CD4-positive, alpha-beta T cell treated with Interleukin-6 at 100 ng/mL for 8 hours (primary cell): ENCODE measurements around the gene PPP1CB.

Source experiments
- DNase-seq: peaks from one replicate; pipeline ENCODE4 v3.0.0-alpha.2; 2020; ENCODE audit warnings: mixed read lengths, low spot score

The PPP1CB gene

DNA sequence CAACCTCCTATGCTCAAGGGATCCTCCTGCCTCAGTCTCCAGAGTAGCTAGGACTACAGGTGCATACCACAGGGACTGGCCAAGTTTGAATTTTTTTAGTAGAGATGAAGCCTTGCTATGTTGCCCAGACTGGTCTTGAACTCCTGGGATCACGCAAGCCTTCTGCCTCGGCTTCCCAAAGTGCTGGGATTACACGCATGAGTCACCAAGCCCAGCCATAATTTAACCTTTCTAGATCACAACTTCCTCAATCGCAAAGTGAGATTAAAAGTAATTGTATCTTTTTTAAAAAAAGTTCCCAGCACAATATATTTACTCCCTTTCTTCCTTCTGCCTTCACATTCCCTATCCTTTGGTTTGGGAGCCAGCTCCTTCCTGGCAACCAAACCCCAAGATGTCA lies 5.8 kb upstream of the PPP1CB start:
- DNase-seq, result no peak

DNA sequence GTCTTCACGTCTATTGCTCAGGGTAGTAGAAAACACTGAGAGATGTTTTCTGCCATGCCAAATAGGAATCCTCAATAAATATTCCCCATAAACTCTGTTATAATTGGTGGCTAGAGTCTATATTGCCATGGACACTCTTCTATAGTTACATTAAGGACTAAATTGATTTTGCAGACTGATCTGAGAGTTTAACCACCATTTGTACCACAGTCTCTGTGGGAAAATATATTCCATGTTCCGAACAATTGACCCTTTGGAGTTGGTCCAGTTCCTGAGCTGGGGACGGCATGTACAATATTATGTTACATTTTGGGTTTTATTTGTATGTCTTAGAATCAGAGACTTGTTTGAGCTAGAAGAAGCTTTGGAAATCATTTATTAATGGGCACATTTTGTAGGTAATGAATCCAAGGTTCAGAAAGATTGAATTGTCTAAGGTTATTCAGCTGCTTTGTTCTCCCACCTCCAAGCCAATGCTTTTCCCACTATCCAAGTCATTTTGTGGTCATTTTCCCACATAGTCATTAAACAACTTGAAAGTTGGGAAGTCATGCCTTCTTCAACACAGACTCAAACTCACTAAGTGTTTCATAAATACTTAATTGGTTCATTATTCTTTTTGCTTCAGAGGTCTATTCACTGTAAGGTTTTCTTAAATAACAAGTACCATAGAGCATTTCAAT lies 5.1 kb upstream of the PPP1CB start:
- no peak for DNase-seq

DNA sequence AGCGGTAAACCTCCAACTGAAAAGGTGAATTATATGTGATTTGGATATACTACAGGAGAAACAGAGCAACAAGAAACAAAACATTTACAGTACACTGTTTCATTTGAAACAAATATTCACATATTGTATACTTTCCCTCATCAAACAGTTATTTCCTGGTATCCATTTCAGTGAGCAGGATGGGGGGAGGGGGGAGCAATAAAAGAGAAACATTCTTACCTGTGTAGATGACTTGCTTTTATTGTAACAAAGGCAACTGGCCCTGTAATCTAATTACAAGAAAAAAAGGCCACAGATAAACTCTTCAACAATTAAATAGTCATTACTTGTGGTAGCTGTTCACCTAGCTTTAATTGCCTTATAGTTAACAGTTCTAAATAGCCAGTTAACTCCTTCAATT lies 3.9 kb upstream of the PPP1CB start:
- no peak for DNase-seq

DNA sequence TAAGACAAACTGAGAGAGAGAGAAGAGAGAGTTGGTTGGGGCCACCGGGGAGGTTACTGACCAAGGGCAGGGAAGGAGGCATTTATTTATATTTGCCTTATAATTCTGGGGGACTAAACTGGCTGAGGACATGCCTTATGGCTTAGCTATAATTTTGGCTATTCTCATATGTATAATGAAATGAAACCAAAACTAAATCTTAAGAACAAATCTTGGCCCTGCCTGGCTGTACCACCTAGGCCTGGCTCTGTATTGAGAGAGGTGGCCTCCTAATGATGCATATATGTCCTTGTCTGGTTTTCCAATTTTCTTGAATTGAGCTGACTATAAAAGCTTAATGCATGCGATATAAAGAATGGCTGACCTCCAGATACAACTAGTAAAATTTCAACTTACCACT lies 3.5 kb upstream of the PPP1CB start:
- peak; percentile 6 for DNase-seq

DNA sequence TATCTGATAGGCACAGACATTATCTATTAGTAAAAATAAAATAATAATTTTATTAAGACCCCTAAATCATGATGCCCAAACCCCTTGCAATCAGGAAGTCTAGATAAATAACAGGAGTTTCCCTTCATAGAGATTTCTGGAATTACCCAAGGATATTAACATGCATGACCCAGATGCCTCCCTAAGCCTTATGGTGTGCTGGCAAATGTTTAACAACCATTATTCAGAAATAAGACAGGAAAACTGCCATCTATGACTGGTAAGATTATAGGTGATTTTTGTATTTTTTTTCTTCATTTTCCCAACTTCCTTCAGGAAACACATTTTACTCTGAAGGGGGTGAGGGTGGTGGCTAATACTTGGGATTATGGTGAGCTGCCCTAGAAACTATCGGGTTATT lies 2.7 kb upstream of the PPP1CB start:
- no peak for DNase-seq

DNA sequence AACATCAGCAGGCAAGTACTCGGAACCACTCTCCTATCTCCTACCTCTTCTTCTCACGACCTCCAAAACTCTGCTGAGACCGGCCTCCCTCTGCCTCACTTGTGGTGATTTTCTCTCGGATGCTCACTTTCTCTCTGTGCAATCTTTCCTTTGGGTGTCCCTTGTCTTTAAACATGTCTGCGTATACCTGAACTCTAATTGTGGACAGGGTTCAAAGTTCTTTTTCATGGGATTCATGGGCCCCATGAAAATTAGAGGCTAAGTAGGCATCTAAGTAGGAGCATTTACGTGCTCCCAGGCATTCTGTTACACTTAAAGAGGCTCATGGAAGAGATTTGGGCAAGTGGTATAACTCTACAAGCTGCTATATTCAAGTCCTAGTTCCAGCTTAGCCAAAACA lies 2.1 kb upstream of the PPP1CB start:
- DNase-seq, result no peak

DNA sequence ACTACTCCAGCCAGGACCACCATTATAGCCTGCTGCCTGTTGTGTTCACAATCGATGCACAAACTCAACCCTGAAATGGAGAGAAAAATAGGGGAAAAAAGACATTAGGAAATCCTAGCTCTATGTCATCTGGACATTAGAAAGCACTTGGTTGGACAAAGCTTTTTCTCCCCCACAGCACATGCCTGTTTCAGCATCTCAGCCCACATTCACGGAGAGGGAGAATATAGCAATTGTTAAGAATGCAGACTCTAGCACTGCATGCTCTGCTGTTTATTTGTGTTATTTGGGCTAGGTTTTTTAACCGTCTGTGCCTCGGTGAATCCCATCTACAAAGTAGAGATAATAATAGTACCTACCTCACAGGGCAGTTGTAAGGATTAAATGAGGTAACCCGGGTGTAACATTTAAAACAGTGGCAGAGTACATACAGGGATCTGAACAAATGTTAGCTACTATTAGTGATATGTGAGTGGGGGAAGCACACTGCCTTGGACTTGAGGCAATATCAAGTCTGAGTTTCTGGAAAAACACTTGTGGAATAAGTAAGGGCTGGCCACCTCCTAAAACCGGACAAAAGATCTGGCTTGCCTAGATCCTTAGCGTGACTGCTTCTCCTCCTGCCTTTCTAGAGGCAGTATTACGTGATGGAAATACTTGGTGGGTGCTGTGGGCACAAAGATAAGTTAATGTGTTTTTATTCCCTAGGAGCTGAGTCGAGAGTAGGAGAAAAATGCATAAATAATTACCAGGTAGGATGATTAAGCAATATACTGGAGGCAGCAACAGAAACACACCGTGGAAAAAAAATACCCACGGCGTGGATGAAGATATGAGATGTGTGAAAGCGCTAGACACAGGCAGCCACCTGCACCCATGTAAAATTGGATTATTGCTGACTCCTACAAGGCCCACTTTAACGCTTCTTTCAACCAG lies 1.0 kb upstream of the PPP1CB start:
- DNase-seq, result peak; percentile 14

DNA sequence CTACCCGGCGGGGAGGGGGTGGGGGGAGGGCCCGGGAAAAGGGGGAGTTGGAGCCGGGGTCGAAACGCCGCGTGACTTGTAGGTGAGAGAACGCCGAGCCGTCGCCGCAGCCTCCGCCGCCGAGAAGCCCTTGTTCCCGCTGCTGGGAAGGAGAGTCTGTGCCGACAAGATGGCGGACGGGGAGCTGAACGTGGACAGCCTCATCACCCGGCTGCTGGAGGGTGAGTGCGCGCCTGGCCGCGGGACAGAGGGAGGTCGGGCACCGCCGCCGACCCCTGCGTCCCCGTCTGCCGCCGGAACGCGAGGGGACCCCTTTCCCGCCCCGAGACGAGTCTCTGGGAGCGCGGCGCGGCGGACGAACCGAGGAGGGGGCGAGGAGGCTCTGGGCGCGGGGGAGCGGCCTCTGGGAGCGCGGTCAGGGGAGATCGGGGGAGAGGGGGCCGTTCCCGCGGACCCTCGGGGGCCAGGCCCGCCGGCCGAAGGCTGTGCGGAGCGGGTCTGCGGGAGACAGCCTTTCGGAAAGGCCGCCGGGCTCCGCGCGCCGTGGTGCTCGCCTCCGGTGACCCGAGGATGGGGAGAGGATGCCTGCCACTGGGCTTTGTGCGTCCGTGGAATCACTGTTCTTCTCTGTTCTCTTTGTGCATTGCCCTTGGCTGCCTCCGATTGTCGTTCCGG lies 463 bp downstream of the PPP1CB start:
- peak; percentile 16 for DNase-seq

DNA sequence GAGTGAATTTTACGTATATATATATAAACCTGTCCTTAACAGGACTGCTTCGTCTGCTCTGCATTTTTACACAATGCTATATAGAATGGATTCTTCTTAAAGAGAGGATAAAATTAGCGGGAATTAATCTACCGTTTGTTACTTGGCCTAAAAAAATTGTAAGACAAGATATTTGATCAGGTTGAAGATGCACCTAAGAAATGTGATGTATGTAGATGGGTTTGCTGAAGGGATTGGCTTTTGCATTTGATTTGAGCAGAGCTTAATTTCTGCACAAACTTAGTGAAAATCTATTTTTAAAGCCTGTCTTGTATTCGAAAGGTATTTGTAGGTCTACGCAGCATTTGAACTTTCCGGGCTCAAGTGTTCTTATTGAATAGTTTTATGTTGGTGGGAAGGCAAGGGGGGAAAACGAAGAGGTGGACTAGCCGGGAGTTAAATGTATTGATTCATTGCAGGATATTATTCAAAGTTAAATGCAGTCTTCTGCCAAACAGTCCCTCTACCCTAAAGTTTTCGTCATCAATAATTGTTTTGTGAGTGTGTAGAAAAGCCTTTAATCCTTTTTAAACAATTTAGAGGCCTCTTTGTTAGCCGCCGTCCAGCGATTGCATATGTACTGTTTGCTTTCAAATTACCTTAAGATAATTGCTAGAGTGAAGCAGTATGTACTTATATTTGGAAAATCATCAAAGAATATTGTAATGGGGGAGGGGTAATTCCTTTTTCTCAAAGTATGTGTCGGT lies 1.2 kb downstream of the PPP1CB start:
- DNase-seq, result no peak

DNA sequence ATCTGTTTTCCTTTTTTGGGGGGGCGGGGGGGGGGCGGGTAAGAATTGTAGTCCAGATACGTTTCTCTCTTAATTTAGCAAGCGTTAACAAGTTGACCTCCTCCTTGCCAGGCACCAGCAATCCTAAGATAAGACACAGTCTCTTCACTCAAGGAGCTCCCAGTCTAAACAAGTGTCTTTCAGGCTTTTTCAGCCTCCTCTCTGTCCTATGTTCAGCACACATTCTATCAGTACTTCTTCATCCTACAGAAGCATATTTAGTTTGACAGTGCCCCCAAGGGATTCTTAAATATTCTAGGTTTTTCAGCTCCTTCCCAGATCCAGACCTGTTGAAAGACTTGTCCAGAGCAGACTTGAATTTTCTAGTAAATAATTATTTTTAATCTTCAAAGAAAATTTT lies 2.7 kb downstream of the PPP1CB start:
- no peak for DNase-seq

DNA sequence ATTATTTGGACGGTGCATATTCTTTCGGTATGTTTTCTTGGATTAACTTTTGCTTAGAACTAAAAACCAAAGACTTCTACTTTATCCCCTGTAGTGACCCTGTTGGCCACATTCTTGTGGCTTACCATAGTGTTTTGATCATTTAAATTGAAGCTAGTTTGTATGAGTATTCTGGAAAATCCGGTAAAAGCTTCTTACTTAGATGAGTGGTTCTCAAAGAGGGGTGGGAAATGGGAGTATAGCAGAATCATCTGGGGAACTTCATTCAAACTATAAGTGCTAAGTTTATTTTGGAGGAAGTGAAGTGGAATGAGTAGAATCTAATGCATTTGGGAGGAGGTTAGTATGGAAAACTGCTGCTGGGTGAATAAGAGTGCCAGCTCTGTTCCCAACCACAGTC lies 3.8 kb downstream of the PPP1CB start:
- no peak for DNase-seq

DNA sequence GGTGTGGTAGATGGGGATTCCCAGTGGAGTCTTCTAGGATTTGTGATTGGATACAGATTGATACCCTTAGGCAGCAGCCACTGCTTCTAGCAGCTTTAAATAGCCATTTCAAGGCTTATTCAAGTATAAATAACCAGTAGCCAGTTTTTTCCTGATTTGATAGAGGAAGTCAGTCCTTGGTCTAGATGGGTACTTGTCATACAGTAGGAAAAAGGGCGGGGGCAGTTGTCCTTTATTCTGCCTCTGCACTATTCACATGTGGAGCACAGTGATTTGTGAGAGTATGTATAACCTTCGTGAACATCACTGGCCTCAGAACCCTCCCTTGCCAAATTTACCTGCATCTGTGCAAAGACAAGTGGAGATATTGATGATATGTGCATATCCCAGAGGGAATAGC lies 6.8 kb downstream of the PPP1CB start:
- DNase-seq, result no peak

DNA sequence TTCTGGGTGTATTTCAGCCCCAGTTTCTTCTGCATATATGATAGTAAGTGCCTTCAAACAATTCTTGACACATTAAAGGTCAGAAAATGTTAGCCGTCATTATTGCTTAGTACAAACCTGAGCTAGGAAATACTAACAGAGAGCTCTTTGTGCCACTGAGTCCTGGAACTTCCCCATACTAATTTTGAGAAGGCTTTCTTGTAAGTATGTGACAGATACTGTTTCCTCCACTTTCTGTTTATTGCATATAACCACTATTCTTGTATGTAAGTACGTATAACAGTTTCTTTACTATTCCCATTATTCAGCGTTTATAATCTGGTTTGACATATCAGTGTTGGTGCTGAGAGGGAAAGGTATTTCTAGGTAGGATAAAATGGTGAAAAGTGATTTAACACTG lies 9.8 kb downstream of the PPP1CB start:
- no peak for DNase-seq

DNA sequence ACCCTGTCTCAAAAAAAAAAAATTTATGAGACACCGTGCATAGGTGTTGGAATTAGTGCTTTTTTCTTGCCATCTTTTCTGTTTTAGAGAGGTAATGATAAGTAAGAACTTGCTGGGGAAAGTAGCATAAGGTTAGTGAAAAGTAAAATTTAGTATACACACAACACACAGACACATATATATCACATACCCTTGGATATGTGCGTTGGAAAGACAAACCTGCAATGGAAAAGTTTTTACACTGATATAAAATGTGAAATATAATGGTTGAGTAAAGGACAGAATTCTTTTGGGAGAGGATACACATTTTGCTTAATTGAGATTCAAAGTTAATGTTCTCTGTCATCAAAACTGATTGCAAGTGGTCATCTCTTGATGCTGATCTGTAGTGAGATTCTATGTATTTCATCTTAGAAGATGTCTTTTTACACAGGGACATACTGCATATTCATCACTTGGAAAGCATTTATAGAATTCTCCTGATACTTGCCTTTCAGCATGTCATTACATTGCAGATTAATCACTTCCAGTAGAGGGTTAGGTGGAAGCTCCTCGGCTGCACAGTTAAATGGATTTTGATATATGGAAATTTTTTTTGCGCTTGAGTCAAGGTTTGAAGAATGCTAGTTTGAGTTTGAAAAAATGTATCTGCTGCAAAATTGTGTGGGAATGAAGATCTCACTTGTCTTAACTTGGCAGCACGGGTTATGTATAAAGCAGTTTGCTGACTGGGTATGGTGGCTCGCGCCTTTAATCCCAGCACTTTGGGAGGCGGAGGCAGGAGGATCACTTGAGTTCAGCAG lies 13.5 kb downstream of the PPP1CB start:
- DNase-seq, result no peak

DNA sequence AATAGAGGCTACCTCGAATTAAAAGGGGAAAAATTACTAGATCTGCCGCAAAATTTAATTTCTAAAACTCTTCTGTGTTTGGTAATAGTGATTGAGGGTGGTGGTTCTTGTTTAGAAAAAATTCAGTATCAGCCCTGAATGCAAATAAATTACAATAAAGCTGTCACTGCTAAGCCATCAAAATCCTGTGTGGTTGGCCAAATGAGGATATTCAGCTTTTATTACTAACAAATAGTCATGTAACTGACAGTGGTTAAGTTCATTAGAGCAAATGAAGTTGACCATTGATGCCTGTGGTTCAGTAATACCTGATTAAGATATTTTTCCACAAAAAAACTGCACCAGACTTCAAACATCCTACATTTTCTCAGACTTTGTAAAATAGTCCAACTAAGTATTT lies 14.4 kb downstream of the PPP1CB start:
- DNase-seq, result no peak

DNA sequence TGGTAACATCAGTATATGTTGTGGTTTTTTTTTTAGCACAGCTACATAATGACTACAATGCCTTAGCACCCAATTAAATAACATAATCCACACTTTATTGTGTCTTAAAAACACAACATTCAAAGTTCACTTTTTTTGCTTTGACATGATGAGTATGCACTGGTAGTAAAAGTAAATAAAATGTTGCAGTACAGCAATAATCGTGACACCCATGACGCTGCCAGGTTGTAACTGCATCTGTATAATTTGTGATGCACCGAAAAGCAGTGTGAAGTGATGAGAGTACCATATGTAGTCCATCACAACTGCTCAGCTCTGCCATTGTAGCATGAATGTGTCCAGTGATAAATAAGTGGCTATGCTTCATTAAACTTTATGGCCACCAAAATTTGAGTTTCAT lies 15.7 kb downstream of the PPP1CB start:
- no peak for DNase-seq

DNA sequence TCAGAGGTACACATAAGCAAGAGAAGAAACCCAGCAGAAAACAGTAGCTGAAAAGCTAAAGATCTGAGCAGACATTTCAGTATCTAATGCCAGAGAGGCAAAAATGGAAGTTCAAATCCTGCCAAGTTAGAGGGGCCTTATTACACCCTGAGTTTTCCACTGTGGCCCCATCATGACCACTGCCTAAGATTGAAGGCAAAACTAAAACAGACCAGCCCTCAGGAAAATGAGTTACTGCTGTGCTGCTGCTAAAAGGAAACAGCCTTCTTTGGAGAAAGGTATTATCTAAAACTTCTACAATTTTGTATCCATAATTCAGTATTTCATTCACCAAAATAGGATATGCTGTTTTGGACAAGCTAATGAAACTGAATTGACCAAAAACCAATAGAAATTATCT lies 16.8 kb downstream of the PPP1CB start:
- DNase-seq, result no peak

DNA sequence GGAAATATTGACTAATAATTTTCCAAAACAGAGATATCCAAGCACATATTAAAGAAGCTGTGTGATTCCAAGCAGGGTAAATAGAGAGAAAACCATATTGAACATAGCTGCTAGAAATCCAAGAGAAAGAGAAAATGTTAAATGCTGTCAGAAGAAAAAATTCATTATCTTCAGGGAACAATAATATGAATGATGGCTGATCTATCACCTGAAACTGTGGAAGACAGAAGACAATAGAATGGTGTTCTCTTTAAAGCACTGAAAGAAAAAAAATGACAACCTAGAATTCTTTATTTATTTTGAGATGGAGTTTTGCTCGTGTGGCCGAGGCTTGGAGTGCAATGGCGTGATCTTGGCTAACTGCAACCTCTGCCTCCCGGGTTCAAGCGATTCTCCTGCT lies 17.3 kb downstream of the PPP1CB start:
- DNase-seq, result no peak

DNA sequence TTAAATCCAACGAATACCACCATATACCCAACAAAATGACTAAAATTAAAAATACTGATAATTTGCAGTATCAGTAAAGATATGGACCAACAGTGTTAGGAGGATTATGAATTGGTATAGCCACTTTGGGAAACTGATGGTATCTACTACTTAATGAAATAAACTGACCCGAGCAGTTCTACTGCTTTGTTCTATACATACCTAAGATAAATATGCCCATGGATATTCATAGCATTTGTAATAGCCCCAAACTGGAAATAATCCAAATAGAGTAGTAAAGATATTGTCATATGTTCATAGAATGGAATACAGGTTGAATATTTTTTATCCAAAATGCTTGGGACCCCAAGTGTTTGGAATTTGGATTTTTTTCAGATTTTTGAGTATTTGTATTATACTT lies 20.7 kb downstream of the PPP1CB start:
- no peak for DNase-seq

DNA sequence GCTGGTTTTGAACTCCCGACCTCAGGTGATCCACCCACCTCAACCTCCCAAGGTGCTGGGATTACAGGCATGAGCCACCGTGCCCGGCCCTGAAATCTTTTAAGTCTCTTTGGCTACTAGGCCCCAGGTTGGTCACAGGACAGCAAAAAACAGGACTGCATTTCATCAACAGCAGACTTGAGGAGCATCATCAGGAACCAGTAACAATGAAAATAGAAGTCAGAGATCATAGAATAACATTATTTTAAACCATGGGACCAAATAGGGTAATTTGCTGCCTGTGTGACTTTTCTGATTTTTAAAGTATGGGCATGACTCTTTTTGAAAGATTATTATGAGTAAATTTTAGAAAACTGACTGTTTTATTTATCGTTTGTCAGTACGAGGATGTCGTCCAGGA lies 24.8 kb downstream of the PPP1CB start:
- no peak for DNase-seq

DNA sequence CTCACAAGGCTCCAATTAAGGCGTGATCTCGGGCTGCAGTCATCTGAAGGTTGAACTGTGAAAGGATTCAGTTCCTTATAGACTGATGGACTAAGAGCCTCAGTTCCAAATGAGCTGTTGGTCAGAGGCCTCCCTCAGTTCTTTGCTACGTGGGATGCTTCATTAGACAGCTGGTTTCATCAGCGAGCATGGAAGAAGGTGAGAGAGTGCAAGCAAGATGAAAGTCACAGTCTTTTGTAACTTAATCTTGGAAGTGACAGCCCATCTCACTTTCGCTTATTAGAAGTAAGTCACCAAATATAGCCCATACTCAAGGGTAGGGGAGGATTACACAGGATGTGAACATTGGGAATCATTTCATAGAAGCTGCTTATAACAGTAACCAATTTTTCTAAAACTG lies 26.8 kb downstream of the PPP1CB start:
- DNase-seq, result no peak

DNA sequence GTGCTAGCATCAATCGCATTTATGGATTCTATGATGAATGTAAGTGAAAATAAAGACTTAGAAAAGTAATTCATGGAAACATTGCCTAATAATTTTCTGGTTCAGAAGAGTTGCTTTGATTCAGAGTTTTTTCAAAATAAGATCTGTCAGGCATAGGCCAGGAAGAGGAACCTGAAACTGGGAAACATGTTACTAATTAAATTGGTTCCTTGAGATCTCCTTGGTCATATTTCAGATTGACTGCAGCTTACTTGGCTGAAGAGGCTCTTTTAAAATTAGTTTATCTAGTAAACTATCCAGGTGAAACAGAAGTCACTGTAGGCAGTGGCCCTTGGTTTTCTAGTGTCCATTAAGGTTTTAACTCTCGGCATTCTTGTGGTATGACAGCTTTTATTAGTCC lies 27.4 kb downstream of the PPP1CB start:
- DNase-seq, result no peak
